Measurements from ENCODE around the gene GRAP. TPM values are rescaled to one million over a fixed set of nuclear protein-coding genes. Genes with fewer than 3 reads are reported as not detected.

Gene GRAP
- total RNA-seq, 1 experiment from 2014 or later: 0.21 TPM

DNA sequence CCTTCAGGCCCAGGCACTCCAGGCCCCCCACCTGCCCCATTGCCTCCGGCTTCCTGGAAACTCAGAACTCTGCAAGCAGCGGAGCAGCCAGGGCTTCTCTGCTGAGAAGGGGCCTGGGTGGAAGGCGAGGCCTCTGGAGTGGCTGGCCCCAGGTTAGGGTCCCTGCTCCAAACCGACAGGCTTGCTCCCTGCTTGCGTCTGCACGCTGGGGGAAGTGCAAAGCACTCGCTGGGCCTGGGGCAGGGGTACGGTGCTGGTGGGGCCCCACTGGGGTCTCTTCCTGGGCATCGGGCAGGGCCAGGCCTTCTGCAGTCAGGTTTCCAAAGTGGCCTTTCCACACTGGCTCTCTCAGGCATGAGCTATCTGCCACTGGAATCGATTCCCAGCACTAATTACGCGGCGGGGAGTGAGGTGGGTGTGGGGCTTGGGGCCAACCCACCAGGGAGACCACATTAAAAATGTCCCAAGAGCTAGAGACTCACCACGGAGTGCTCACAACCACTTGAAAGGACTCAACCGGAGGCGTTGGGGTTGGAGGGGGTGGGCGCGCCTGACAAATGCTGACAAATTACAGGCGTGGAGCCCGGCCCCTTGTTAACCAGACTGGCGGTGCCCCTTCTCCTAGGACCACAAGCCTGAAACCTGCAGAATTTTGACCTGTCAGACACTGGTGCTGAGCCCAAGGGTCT lies 60.1 kb downstream of the GRAP start:
- no peak for ATAC-seq
- TF ChIP-seq, protein P1, sequence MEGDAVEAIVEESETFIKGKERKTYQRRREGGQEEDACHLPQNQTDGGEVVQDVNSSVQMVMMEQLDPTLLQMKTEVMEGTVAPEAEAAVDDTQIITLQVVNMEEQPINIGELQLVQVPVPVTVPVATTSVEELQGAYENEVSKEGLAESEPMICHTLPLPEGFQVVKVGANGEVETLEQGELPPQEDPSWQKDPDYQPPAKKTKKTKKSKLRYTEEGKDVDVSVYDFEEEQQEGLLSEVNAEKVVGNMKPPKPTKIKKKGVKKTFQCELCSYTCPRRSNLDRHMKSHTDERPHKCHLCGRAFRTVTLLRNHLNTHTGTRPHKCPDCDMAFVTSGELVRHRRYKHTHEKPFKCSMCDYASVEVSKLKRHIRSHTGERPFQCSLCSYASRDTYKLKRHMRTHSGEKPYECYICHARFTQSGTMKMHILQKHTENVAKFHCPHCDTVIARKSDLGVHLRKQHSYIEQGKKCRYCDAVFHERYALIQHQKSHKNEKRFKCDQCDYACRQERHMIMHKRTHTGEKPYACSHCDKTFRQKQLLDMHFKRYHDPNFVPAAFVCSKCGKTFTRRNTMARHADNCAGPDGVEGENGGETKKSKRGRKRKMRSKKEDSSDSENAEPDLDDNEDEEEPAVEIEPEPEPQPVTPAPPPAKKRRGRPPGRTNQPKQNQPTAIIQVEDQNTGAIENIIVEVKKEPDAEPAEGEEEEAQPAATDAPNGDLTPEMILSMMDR (IDR thresholded peaks at IDR 0.05): no peak
- TF ChIP-seq TCF7L2 (IDR thresholded peaks at IDR 0.05; ENCODE audit: low read depth, low read length): no peak
- no peak for TF ChIP-seq REST (IDR thresholded peaks at IDR 0.05; ENCODE audit: insufficient read depth in 1 of 2, low read depth in 2 of 2, low read length in 1 of 2)
- ChIA-PET POLR2A (no interaction called here), CTCF (no interaction called here)
- peaks cover 13% of the 10 kb centered on the region for H3K4me1 ChIP-seq (ENCODE audit: control insufficient read depth, insufficient read depth, low read length)
- in situ Hi-C loops (cut with HindIII; ENCODE audit: low pct_unique_long_range_greater_than_20kb, low sequenced_read_pairs): no loop called here
- H3K4me3 ChIP-seq (ENCODE audit: low read depth in 2 of 2, low read length in 2 of 2): no peak overlapping the region
- no TSS peak for BruUV-seq (replicated peaks)
- no peak for DNase-seq (ENCODE audit: low read depth, low spot score)
- no peak overlapping the region for H3K27ac ChIP-seq (ENCODE audit: low read length)
- H3K36me3 ChIP-seq (ENCODE audit: control insufficient read depth, insufficient read depth, low read length): no peaks in the 10 kb centered on the region
- no peaks in the 10 kb centered on the region for H3K9me3 ChIP-seq (ENCODE audit: control insufficient read depth, insufficient read depth, low read depth, low read length)
- intact Hi-C loops (cut with micrococcal nuclease; ENCODE audit: unreplicated experiment): no loop called here
- no peaks in the 10 kb centered on the region for H3K27me3 ChIP-seq (ENCODE audit: control insufficient read depth, insufficient read depth, low read length)

DNA sequence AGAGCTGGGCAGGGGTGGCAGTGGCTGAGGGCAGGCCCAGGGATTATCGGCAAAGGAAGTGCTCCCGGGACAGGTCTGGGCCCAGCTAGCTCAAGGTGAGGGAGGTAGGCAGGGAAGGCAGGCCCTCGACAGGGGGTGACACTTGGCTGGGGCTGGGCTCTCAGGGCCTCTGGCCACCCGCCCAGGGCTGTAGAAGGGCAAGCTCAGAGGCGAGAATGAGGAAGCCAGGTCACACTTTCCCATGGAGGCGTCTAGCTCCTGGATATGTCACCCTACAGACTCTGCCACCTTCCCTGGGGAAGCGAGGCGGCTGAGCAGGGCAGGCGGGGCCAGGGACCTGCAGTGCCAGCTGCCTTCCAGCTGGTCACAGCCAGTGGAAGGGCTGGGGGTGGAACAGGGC lies 61.3 kb downstream of the GRAP start:
- no peaks in the 10 kb centered on the region for H3K9me3 ChIP-seq (ENCODE audit: control insufficient read depth, insufficient read depth, low read depth, low read length)
- no peak overlapping the region for H3K4me3 ChIP-seq (ENCODE audit: low read depth in 2 of 2, low read length in 2 of 2)
- in situ Hi-C loops (cut with HindIII; ENCODE audit: low pct_unique_long_range_greater_than_20kb, low sequenced_read_pairs) (no loop called here), intact Hi-C loops (cut with micrococcal nuclease; ENCODE audit: unreplicated experiment) (no loop called here)
- H3K4me1 ChIP-seq (ENCODE audit: control insufficient read depth, insufficient read depth, low read length): peaks cover 20% of the 10 kb centered on the region
- TF ChIP-seq, protein P1 (IDR thresholded peaks at IDR 0.05): no peak
- no peak for TF ChIP-seq SIN3A (IDR thresholded peaks at IDR 0.05; ENCODE audit: borderline replicate concordance, insufficient read depth, low read depth, low read length)
- no peak for TF ChIP-seq TCF7L2 (IDR thresholded peaks at IDR 0.05; ENCODE audit: low read depth, low read length)
- H3K27me3 ChIP-seq (ENCODE audit: control insufficient read depth, insufficient read depth, low read length): no peaks in the 10 kb centered on the region
- H3K36me3 ChIP-seq (ENCODE audit: control insufficient read depth, insufficient read depth, low read length): no peaks in the 10 kb centered on the region
- no peak overlapping the region for H3K27ac ChIP-seq (ENCODE audit: low read length)
- no TSS peak for BruUV-seq (replicated peaks)
- no peak for ATAC-seq
- ChIA-PET POLR2A (no interaction called here), CTCF (interaction anchor here (0.5 kb wide), 1 partner anchor 17 kb away, joined by 4 read pairs; no protein-coding TSS in a partner anchor)
- no peak for DNase-seq (ENCODE audit: low read depth, low spot score)

All from Panc1 (cell line).